Inferior parietal cortex (tissue), 1 donor: ENCODE measurements around the gene SH3GL1.

Experiments
- DNase-seq: peaks from one replicate; pipeline ENCODE4 v3.0.0-alpha.2; 2016; ENCODE audit errors: extremely low spot score

SH3GL1 gene

GRCh38 chr19:4319067-4319718 lies 81.2 kb downstream of the SH3GL1 start:
- DNase-seq = no peak

- DNase-seq = no peak
Measured at GRCh38 chr19:4318460-4318859, 81.9 kb downstream of the SH3GL1 start.

GRCh38 chr19:4316956-4317355 lies 83.4 kb downstream of the SH3GL1 start:
- no peak for DNase-seq

DNA sequence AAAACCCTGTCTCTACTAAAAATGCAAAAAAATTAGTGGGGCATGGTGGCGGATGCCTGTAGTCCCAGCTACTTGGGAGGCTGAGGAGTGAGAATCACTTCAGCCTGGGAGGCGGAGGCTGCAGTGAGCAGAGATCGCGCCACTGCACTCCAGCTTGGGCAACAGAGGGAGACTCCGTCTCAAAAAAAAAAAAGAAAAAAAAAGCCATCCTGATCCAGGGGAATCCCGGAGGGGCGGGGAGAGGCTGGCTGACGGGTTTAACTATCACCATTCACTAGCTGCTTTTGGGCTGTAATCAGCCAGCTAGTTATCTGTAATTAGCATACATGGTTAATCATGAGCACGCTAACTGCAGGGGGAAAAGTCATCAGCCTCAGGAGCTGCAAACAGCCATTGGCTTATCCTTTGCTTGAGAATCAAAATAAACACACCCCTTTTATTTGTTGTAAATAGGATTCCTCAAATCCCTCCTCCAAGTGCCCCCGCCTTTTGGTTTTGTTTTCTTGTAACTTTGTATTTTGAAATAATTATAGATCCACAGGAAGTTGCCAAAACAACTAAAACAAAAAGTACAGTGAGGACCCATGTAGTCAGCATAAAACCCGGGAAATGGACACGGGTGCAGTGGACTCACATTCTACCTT lies 86.4 kb downstream of the SH3GL1 start:
- no peak for DNase-seq
